ENCODE results near the gene GP2.

DNA sequence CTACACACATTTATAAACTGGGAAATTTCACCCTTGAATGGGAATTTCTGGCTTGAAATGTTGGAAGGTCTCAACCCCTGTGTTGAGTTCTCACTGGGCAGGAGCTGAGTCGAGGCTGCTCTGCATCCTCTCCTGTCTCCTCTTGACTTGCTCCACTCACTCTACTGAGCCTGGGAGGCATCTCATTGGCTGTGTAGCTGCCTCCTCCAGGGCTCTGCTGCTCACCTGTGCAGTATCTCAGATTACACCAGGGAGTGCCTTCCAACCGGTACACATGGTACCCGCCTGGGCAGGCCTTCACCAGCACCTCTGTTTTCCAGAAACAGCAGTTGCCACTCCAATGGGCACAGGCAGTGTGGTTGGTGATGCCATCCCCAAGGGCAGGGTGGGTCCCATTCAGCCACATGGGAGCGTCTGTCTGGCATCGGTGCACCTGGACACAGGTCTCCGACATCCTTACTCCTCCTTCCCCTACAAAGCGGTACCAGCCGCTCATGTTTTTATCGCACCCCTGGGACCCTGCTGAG, 3.7 kb downstream of the GP2 start:
- TF ChIP-seq, protein P1, sequence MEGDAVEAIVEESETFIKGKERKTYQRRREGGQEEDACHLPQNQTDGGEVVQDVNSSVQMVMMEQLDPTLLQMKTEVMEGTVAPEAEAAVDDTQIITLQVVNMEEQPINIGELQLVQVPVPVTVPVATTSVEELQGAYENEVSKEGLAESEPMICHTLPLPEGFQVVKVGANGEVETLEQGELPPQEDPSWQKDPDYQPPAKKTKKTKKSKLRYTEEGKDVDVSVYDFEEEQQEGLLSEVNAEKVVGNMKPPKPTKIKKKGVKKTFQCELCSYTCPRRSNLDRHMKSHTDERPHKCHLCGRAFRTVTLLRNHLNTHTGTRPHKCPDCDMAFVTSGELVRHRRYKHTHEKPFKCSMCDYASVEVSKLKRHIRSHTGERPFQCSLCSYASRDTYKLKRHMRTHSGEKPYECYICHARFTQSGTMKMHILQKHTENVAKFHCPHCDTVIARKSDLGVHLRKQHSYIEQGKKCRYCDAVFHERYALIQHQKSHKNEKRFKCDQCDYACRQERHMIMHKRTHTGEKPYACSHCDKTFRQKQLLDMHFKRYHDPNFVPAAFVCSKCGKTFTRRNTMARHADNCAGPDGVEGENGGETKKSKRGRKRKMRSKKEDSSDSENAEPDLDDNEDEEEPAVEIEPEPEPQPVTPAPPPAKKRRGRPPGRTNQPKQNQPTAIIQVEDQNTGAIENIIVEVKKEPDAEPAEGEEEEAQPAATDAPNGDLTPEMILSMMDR (IDR thresholded peaks at IDR 0.05), result no peak
- TF ChIP-seq POLR2A (IDR thresholded peaks at IDR 0.05), result no peak

Measured in right lobe of liver (tissue), 4 donors.